Activated CD4-positive, alpha-beta T cell treated with anti-CD3 and anti-CD28 coated beads for 24 hours (primary cell): Measurements from ENCODE around the gene ITGAV.

Source experiments
- DNase-seq, 2 donors: peaks; one replicate each; pipeline ENCODE4 v3.0.0-alpha.2; 2020; ENCODE audit warnings: low read depth in 2 of 2

The ITGAV gene

DNA sequence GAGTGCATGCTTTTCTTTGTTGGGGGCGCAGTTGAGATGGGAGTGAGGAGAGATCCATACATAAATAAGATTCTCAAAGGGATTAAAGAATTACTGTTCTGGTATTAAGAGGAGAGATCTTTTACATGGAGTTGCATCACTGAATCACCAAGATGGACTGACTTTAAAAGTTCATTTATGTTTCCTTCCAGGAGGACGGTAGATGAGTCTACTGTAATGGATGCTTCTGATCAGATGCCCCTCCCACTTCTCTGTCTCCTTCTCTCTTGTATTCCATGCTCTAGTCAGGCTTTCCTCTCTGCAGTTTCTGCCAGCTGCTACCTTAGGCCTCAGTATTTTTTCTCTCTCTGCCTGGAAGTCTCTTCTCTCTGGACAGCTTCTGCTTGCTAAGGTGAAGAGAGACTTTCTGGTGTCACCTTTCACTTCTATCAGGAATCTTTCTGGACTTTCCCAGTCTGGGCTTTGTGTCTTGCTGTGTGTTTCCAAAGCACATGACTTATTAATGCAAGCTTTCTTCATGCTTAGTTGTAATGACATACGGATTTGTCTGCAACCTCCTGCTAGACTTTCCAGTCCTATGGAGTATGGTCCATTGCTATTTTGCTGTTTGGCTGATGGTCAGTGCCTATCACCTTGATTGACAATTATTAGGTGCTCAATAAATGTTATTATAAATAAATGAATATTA, 127.6 kb downstream of the ITGAV start:
- DNase-seq = no peak

DNA sequence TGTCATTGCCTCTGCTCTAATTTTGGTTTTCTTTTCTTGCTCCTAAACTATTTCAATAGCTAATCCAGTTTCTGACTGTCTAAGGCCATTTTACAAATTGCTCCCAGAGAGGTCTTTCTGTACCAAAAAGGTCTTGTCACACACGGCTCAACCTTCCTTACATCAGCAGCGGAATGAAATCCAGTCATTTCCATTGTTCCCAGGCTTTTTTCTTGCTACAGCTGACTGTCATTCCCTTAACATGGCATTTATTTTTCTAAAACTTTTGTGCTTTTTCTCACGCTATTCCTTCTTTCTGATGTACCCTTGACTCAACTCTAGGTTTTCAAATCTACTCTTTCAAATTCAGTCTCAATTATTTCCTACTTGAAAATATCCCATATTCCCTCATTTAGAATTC, 128.3 kb downstream of the ITGAV start:
- DNase-seq = no peak

DNA sequence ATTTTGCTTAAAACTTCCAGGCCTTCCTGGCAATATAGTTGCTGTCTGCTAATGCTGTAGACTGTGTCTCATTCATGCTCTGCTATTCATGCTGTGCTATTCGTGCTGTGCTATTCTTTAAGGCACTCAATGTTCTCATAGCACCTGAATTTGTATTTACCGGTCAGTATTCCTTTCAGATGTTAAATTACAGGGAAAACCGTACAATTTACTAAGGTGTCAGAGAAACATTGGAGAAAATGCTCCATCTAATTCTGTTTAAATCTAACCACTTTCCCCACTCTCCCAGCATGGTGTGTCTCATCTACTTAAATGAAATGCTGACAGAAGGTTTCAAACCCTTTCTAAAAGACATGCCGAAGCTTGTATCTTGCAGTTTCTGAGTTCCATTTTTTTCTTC, 129.0 kb downstream of the ITGAV start:
- DNase-seq = no peak

DNA sequence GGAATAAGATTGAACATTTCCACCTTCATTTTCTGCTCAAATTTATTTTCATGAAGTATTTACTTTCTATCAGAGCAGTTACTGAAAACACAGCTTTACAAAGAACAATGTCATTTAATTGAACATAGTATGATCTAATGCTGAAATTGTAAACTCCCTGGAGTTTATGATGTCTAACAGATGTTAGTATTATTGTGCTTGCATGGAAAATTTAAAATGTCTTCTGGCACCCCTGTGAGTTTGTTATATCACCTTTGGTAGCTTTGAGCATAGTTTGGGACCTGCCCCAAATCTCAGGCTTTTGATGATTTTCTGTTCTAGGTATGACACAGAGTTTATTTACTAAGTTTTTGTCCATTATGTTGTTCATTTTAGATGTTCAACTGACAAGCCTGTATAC, 132.1 kb downstream of the ITGAV start:
- DNase-seq = no peak

DNA sequence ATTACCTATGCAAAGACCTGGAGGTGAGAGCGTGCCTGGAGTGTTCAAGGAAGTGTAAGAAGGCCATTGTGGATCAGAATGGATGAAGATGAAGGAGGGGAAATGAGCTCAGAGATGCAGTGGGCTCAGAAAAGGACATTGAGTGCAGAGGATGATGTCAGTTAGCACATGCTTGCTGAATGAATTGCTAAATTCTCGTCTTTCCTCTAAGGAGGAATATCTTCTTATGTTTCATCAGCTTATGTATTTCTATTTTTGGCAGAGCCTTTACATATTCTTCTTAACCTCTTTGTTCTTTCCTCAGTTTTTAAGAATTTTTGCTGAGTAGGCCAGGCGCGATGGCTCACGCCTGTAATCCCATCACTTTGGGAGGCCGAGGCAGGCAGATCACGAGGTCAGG, 134.9 kb downstream of the ITGAV start:
- no peak for DNase-seq

DNA sequence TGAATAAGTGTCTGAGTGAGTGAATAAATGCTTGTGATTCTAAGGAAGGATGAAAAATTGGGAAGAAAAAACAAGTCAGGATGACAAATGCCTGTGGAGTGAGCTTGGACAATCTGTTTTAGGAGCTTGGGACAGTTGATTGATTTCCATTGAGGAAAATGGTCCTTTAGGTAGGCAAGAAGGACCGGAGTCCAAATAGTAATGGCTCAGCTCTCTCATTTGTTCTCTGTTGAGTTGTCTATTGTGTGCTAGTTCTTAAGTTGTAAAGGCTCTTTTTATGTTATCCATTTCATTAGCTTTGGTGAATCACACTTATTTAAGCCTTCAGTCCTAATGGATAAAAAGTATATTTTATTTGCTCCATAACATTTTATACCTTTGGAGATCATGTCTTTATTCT, 135.9 kb downstream of the ITGAV start:
- no peak for DNase-seq

DNA sequence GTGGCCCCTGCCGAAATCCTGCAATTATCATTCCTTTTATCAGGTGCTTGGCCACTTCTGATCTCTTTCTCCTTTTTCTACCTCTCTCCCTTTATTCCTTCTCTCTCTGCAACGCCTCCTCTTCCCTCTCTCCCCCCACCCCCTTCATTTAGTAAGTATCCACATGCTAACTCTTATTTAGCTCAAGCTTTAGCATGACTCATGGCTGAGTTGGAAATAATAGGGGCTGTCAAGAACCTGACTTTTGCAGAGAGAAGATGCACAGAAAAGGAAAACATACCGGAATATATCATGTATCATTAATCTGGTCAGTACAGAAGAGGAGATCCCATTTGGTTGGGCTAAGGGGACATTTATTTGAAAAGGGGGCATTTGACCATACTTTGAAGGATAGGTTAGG, 137.1 kb downstream of the ITGAV start:
- DNase-seq = no peak

DNA sequence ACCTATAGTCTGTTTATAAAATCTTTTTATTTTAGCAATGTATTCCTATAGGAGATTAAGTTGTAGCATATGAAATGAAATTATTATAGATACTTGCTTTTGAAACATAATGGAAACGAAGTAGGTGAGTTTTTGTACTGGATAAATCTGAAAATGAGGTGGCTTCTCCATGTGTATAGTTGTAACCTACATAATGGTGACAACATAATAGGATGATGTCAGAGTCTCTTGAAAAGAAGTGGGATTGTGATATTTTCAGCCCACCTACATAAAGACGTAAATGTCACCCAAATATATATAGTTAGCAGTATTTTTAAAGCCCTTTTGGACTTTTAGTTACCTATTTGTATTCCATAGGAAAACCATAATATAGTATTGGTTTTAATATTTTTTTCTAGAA, 138.8 kb downstream of the ITGAV start:
- no peak for DNase-seq
